Panc1 (cell line): Measurements from ENCODE around the gene INPP4A.

ENCODE experiments used
- CTCF ChIP-seq: fragments of 450-650 bp; IDR thresholded peaks from 2 replicates; pipeline ENCODE4 v1.5.1; 2017; ENCODE audit warnings: mild to moderate bottlenecking
- TCF7L2 ChIP-seq: IDR thresholded peaks from 2 replicates; pipeline ENCODE4 v1.6.1; 2011; ENCODE audit warnings: mild to moderate bottlenecking, low read depth, low read length, inconsistent platforms

- TF ChIP-seq CTCF (no peak), TCF7L2 (no peak)
These were observed 58.9 kb downstream of the INPP4A start for GRCh38 chr2:98503481-98504105.
